Osteoblast (primary cell): ENCODE measurements around the gene RUVBL1. TPM values are rescaled to one million over a fixed set of nuclear protein-coding genes. Genes with fewer than 3 reads are reported as not detected.

Source experiments
- DNase-seq: peaks from one replicate; pipeline ENCODE4 v3.0.0; 2011; ENCODE audit warnings: low spot score, mixed read lengths; ENCODE audit not compliant: insufficient read length; ENCODE audit errors: missing footprints
- H2AFZ ChIP-seq: 2 replicates; pipeline ENCODE4 v1.6.0; 2011; ENCODE audit warnings: mild to moderate bottlenecking, low read length
- H3K27ac ChIP-seq: 2 replicates; pipeline ENCODE4 v1.5.1; 2011; ENCODE audit warnings: mild to moderate bottlenecking, low read depth, low read length, moderate library complexity
- H3K27me3 ChIP-seq: 2 replicates; pipeline ENCODE4 v1.6.0; 2012; ENCODE audit warnings: mild to moderate bottlenecking, control low read depth, inconsistent platforms, low read length, moderate library complexity; ENCODE audit not compliant: insufficient read depth
- H3K36me3 ChIP-seq: 2 replicates; pipeline ENCODE4 v1.5.1; 2011; ENCODE audit warnings: mild to moderate bottlenecking, low read length, control low read depth, moderate library complexity; ENCODE audit not compliant: insufficient read depth
- H3K4me1 ChIP-seq: 2 replicates; pipeline ENCODE4 v1.5.1; 2011; ENCODE audit warnings: mild to moderate bottlenecking, low read length, control low read depth, moderate library complexity; ENCODE audit not compliant: insufficient read depth
- H3K4me2 ChIP-seq: 2 replicates; pipeline ENCODE4 v1.6.0; 2011; ENCODE audit warnings: mild to moderate bottlenecking, low read length; ENCODE audit not compliant: insufficient read depth
- H3K4me3 ChIP-seq: fragments of 200-600 bp; sonication (generic); 3 replicates; pipeline ENCODE4 v1.5.1; 2012; ENCODE audit warnings: mild to moderate bottlenecking, low read length, inconsistent platforms; ENCODE audit not compliant: insufficient read depth
- H3K79me2 ChIP-seq: 2 replicates; pipeline ENCODE4 v1.6.0; 2012; ENCODE audit warnings: mild to moderate bottlenecking, low read length, control low read depth, inconsistent platforms; ENCODE audit not compliant: insufficient read depth
- H3K9me3 ChIP-seq: 2 replicates; pipeline ENCODE4 v1.5.1; 2011; ENCODE audit warnings: low read depth, low read length, control low read depth
- H4K20me1 ChIP-seq: 2 replicates; pipeline ENCODE4 v1.6.0; 2012; ENCODE audit warnings: mild to moderate bottlenecking, low read length, control low read depth; ENCODE audit not compliant: insufficient read depth
- total RNA-seq: library from RNA; depleted of rRNA; stranded (reverse); fragments of >200 nt; gene quantifications from 2 replicates; pipeline ENCODE4 v1.2.3, GENCODE V29; 2012
- TF ChIP-seq, protein P1 (sequence below): IDR thresholded peaks from 2 replicates; pipeline ENCODE4 v1.5.1; 2011; ENCODE audit warnings: mild to moderate bottlenecking, low read depth, low read length, moderate library complexity; ENCODE audit errors: extremely low read depth

RUVBL1 gene
- total RNA-seq, 1 donor = 41.6 TPM

DNA sequence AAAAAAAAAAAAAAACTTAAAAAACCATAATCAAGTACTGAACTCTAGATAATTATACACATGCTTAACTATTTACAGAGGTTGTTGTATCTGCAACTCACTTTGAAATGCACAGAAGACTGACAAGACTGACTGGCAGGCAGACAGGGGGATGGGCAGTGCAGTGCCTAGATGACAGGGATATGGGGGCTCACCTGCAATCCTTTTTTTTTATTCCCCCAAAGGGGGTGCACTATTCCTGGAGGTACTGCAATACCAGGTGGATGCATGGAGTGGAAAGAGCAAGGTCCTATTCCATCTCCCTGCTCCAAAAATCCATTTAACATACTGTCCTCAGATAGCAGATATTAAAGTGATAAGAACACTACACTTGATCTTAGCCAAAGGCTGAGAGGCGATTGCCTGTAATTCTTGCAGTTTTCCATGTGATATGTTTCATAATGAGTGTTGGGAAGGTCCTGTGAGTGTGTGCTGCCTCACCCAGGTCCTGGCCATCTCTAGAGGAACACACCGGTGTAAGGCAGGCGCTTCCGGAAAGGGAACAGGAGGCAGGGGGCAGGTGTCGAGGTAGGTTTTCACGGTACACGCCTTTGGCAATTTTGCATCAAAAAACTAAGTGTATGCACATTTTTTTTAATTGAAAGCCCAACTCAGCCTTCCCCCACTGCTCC, 48.6 kb downstream of the RUVBL1 start:
- H4K20me1 ChIP-seq = peaks cover 69% of the 10 kb centered on the region
- H3K27me3 ChIP-seq = no peaks in the 10 kb centered on the region
- H2AFZ ChIP-seq = peak overlapping the region; percentile 5
- DNase-seq = peak; percentile 77
- H3K27ac ChIP-seq = no peak overlapping the region
- TF ChIP-seq, protein P1, sequence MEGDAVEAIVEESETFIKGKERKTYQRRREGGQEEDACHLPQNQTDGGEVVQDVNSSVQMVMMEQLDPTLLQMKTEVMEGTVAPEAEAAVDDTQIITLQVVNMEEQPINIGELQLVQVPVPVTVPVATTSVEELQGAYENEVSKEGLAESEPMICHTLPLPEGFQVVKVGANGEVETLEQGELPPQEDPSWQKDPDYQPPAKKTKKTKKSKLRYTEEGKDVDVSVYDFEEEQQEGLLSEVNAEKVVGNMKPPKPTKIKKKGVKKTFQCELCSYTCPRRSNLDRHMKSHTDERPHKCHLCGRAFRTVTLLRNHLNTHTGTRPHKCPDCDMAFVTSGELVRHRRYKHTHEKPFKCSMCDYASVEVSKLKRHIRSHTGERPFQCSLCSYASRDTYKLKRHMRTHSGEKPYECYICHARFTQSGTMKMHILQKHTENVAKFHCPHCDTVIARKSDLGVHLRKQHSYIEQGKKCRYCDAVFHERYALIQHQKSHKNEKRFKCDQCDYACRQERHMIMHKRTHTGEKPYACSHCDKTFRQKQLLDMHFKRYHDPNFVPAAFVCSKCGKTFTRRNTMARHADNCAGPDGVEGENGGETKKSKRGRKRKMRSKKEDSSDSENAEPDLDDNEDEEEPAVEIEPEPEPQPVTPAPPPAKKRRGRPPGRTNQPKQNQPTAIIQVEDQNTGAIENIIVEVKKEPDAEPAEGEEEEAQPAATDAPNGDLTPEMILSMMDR = no peak
- no peaks in the 10 kb centered on the region for H3K9me3 ChIP-seq
- H3K4me2 ChIP-seq = peak overlapping the region; percentile 85
- peaks cover 19% of the 10 kb centered on the region for H3K4me1 ChIP-seq
- peaks cover 35% of the 10 kb centered on the region for H3K79me2 ChIP-seq
- H3K4me3 ChIP-seq = peak overlapping the region; percentile 68
- peaks cover 44% of the 10 kb centered on the region for H3K36me3 ChIP-seq

DNA sequence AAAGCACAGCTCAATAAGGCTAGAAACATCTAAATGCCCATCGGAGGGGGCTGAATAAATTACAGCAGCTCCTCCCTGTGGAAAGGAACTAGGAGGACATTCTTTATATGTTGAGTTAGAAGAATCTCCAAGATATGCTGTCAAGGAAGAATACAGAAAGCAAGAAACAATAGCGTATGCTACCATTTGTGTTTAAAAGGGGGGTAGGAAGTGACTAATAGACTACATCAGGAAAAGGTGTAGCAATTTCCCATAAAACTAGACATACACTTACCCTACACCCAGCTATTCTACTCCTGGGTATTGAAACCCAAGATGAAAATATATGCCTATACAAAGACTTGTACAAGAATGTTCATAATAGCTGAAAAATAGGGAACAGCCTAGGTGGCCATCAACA, 49.8 kb downstream of the RUVBL1 start:
- no peak for DNase-seq
- no peaks in the 10 kb centered on the region for H3K27me3 ChIP-seq
- peaks cover 66% of the 10 kb centered on the region for H4K20me1 ChIP-seq
- TF ChIP-seq, protein P1 = no peak
- peaks cover 14% of the 10 kb centered on the region for H3K4me1 ChIP-seq
- H3K4me2 ChIP-seq = no peak overlapping the region
- peaks cover 47% of the 10 kb centered on the region for H3K36me3 ChIP-seq
- no peaks in the 10 kb centered on the region for H3K9me3 ChIP-seq
- peak overlapping the region; percentile 26 for H3K27ac ChIP-seq
- no peak overlapping the region for H2AFZ ChIP-seq
- H3K79me2 ChIP-seq = peaks cover 45% of the 10 kb centered on the region
- H3K4me3 ChIP-seq = no peak overlapping the region

DNA sequence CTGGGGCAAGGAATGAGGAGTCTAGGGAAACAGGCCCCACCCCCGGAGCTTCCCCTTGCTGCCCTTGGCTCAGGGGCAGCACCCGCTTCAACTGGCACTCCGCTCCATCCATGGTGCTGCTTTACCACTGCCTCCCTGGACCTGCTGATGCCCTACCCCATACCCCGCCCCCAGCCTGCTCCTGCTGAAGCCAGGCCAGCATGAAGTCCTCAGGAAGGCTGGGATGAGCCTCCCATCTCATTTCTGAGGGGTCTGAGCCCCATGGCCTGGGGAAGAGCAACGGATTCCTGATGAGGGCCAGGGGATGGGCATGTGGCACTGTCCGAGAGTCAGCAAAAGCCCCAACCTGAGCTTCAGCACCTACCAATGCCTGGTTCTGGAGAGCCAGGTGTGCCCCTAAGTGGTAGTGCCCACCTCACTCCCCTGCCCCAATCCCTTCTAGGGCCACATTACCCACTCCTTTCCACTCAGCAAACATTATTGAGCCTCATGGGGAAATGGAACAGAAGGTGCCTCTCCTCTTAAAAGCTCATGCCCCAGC, 50.4 kb downstream of the RUVBL1 start:
- H4K20me1 ChIP-seq = peaks cover 71% of the 10 kb centered on the region
- H3K4me2 ChIP-seq = no peak overlapping the region
- peaks cover 50% of the 10 kb centered on the region for H3K79me2 ChIP-seq
- H3K36me3 ChIP-seq = peaks cover 51% of the 10 kb centered on the region
- TF ChIP-seq, protein P1 = no peak
- H3K9me3 ChIP-seq = no peaks in the 10 kb centered on the region
- no peaks in the 10 kb centered on the region for H3K27me3 ChIP-seq
- peaks cover 14% of the 10 kb centered on the region for H3K4me1 ChIP-seq
- no peak overlapping the region for H3K4me3 ChIP-seq
- H2AFZ ChIP-seq = no peak overlapping the region
- H3K27ac ChIP-seq = peak overlapping the region; percentile 26
- no peak for DNase-seq

DNA sequence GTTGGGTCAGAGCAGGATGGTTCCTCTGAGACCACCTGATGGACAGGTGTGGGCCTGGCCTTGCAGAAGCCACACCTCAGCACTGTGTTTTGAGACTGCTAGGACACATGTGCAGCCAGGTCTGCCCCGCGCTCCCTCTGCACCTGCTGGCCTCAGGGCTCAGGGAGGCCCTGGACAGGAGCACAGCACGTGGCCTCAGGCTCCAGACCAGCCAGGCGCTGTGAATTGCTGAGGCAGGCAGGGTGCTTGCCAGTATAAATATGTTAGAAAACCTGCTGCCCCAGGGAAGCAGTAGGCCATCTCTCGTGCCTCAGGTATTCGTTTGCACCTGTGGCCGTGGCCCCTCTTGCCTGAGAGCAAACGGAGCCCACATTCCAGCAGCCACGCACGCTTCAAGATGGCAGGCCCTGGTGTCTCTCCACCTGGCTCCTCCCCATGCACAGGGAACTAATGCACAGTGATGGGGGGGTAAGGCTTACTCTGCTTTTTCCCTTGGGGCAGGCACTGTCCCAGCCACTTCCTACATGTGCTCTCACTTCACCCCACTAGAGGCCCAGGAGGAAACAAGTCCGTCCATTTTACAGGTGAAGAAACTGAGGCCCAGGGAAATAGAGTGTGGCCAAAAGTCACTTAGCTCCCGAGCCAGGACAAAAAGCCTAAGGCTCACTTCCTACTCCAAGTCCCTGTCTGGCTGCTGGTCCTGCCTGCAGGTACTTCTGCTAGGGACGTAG, 51.0 kb downstream of the RUVBL1 start:
- H4K20me1 ChIP-seq = peaks cover 71% of the 10 kb centered on the region

More for the DNA sequence above, 51.0 kb downstream of the RUVBL1 start:
- peaks cover 14% of the 10 kb centered on the region for H3K4me1 ChIP-seq
- H3K4me3 ChIP-seq = no peak overlapping the region
- H3K27ac ChIP-seq = no peak overlapping the region
- peaks cover 57% of the 10 kb centered on the region for H3K36me3 ChIP-seq
- no peak for DNase-seq
- H3K9me3 ChIP-seq = no peaks in the 10 kb centered on the region
- H3K27me3 ChIP-seq = no peaks in the 10 kb centered on the region
- TF ChIP-seq, protein P1 = no peak
- H3K4me2 ChIP-seq = no peak overlapping the region
- no peak overlapping the region for H2AFZ ChIP-seq
- H3K79me2 ChIP-seq = peaks cover 56% of the 10 kb centered on the region
